ENCODE data around the gene TFAP2B.

GRCh38 chr6:50816947-50817645 is 1.6 kb upstream of the TFAP2B start:
- no peak for TF ChIP-seq EZH2 (IDR thresholded peaks at IDR 0.05; ENCODE audit: borderline replicate concordance, low read depth, low read length, poor library complexity, severe bottlenecking)
- TF ChIP-seq, protein P1, sequence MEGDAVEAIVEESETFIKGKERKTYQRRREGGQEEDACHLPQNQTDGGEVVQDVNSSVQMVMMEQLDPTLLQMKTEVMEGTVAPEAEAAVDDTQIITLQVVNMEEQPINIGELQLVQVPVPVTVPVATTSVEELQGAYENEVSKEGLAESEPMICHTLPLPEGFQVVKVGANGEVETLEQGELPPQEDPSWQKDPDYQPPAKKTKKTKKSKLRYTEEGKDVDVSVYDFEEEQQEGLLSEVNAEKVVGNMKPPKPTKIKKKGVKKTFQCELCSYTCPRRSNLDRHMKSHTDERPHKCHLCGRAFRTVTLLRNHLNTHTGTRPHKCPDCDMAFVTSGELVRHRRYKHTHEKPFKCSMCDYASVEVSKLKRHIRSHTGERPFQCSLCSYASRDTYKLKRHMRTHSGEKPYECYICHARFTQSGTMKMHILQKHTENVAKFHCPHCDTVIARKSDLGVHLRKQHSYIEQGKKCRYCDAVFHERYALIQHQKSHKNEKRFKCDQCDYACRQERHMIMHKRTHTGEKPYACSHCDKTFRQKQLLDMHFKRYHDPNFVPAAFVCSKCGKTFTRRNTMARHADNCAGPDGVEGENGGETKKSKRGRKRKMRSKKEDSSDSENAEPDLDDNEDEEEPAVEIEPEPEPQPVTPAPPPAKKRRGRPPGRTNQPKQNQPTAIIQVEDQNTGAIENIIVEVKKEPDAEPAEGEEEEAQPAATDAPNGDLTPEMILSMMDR (conservative IDR thresholded peaks at IDR 0.05; ENCODE audit: low read depth, low read length) = no peak

Data from A673 (cell line).